ENCODE data around the gene ADGRF3. TPM values are rescaled to one million over a fixed set of nuclear protein-coding genes. Genes with fewer than 3 reads are reported as not detected.

The ADGRF3 gene
- total RNA-seq, 1 experiment from 2014 or later, result 0.09 TPM

- Histone ChIP-seq H3K4me1 (ENCODE audit: insufficient read depth, low read length) (peaks cover 7% of the 10 kb centered on the region; the same call in 1 of the 2 replicates), H3K14ac (ENCODE audit: insufficient read depth, low read length) (peak overlapping the region; percentile 83), H4K20me1 (ENCODE audit: control insufficient read depth, insufficient read depth, insufficient read length) (no peaks in the 10 kb centered on the region), H3K79me2 (ENCODE audit: insufficient read depth, low read length) (no peaks in the 10 kb centered on the region), H3K18ac (ENCODE audit: insufficient read length, low read depth, low read length) (no peak overlapping the region), H2BK15ac (ENCODE audit: low read depth, low read length) (peak overlapping the region; percentile 87), H3K56ac (ENCODE audit: insufficient read length, low read depth, low read length) (no peak overlapping the region), H3K9me3 (ENCODE audit: control insufficient read depth, low read depth, low read length) (no peaks in the 10 kb centered on the region), H3T11ph (ENCODE audit: low read length) (no peak overlapping the region), H2BK12ac (ENCODE audit: insufficient read length, low read depth, low read length) (no peak overlapping the region), H3K4me2 (ENCODE audit: insufficient read depth, insufficient read length, low read length) (peak overlapping the region; percentile 45), H2BK5ac (ENCODE audit: insufficient read length, low read length) (no peak overlapping the region), H2BK20ac (ENCODE audit: low read depth, low read length, poor library complexity, severe bottlenecking) (no peak overlapping the region), H3K4ac (ENCODE audit: low read depth, low read length) (no peak overlapping the region), H3K79me1 (ENCODE audit: insufficient read depth, low read depth, low read length, poor library complexity, severe bottlenecking) (no peaks in the 10 kb centered on the region), H2AFZ (ENCODE audit: low read length) (peak overlapping the region; percentile 82), H4K8ac (replicated peaks; ENCODE audit: insufficient read length, low read depth, low read length) (no peak overlapping the region), H3K23ac (ENCODE audit: insufficient read length, low read depth, low read length) (no peak overlapping the region), H3K27ac (ENCODE audit: insufficient read length, low read depth, low read length) (no peak overlapping the region), H2BK120ac (ENCODE audit: low read depth, low read length, poor library complexity, severe bottlenecking) (no peak overlapping the region), H4K91ac (ENCODE audit: insufficient read length, low read depth, low read length) (no peak overlapping the region), H3K9ac (ENCODE audit: extremely low read depth, insufficient read length, low read length) (peak overlapping the region; percentile 36), H3K23me2 (ENCODE audit: insufficient read length, low read depth, low read length, poor library complexity, severe bottlenecking) (no peaks in the 10 kb centered on the region), H4K5ac (ENCODE audit: insufficient read length, low read depth, low read length) (no peak overlapping the region), H2AK5ac (ENCODE audit: insufficient read length, low read length) (no peak overlapping the region), H3K27me3 (ENCODE audit: insufficient read depth, low read length) (no peaks in the 10 kb centered on the region)
- Mint-ChIP-seq H3K27ac (peak overlapping the region; percentile 21 to 98 (median 45); a peak in 5 of 7 replicates), H3K9me3 (no peaks in the 10 kb centered on the region), H3K36me3 (ENCODE audit: insufficient read depth in 1 of 3, low read depth in 3 of 3) (no peaks in the 10 kb centered on the region), H3K4me1 (peaks cover 30 to 40% of the 10 kb centered on the region in 2 experiments), H3K27me3 (ENCODE audit: low read depth) (no peaks in the 10 kb centered on the region), H3K4me3 (peak overlapping the region; percentile 40 to 72)
- no peak for DNase-seq
- no CpG with 5 or more reads among the region's 6 CpGs for WGBS (ENCODE audit: extremely low coverage, insufficient read length, low lambda C conversion rate)
- TF ChIP-seq, protein P1, sequence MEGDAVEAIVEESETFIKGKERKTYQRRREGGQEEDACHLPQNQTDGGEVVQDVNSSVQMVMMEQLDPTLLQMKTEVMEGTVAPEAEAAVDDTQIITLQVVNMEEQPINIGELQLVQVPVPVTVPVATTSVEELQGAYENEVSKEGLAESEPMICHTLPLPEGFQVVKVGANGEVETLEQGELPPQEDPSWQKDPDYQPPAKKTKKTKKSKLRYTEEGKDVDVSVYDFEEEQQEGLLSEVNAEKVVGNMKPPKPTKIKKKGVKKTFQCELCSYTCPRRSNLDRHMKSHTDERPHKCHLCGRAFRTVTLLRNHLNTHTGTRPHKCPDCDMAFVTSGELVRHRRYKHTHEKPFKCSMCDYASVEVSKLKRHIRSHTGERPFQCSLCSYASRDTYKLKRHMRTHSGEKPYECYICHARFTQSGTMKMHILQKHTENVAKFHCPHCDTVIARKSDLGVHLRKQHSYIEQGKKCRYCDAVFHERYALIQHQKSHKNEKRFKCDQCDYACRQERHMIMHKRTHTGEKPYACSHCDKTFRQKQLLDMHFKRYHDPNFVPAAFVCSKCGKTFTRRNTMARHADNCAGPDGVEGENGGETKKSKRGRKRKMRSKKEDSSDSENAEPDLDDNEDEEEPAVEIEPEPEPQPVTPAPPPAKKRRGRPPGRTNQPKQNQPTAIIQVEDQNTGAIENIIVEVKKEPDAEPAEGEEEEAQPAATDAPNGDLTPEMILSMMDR (conservative IDR thresholded peaks at IDR 0.05), result no peak
These were observed 27.6 kb downstream of the ADGRF3 start for GRCh38 chr2:26318950-26319349.

Data from H9 (cell line).